Esophagus squamous epithelium (tissue), 5 donors: Measurements from ENCODE around the gene PLEK2. TPM values are rescaled to one million over a fixed set of nuclear protein-coding genes. Genes with fewer than 3 reads are reported as not detected.

Experiments
- DNase-seq: peaks from one replicate; lab custom pipeline; 2025; lab: John Stamatoyannopoulos, UW
- H3K27ac ChIP-seq, 4 donors: fragments of 200-600 bp; sonication (generic); one replicate each; pipeline ENCODE4 v1.5.1; 2016 to 2019; ENCODE audit warnings: mild to moderate bottlenecking in 1 of 4
- H3K27me3 ChIP-seq, 4 donors: fragments of 200-600 bp; sonication (generic); 1 replicate in 3 of 4; 2 replicates in 1 of 4; pipeline versions ENCODE4 v1.5.1 to v1.6.0; 2017 to 2021; ENCODE audit warnings: antibody characterized with exemption in 1 of 4
- H3K36me3 ChIP-seq, 3 donors: fragments of 200-600 bp; sonication (generic); one replicate each; pipeline ENCODE4 v1.5.1; 2016 to 2019
- H3K4me1 ChIP-seq, 3 donors: fragments of 200-600 bp; sonication (generic); one replicate each; pipeline ENCODE4 v1.5.1; 2017 to 2019
- H3K4me3 ChIP-seq, 4 donors: fragments of 200-600 bp; sonication (generic); 1 replicate in 3 of 4; 2 replicates in 1 of 4; pipeline ENCODE4 v1.5.1; 2016 to 2019; ENCODE audit warnings: mild to moderate bottlenecking in 2 of 4, moderate library complexity in 1 of 4
- H3K9me3 ChIP-seq, 3 donors: fragments of 200-600 bp; sonication (generic); one replicate each; pipeline ENCODE4 v1.5.1; 2016 to 2019
- POLR2A ChIP-seq, 4 donors: fragments of 450-650 bp; IDR thresholded peaks; one replicate each; pipeline ENCODE4 v1.6.1; 2017; ENCODE audit warnings: antibody characterized with exemption in 4 of 4, mild to moderate bottlenecking in 4 of 4, moderate library complexity in 3 of 4
- WGBS, 2 donors: methylation state at CpG; one replicate each; pipeline ENCODE4 v1.1.5; 2018; 5-methylcytosine and 5-hydroxymethylcytosine counted together
- intact Hi-C: fragments of 100-400 bp; cut with DNase I; formaldehyde crosslinking; loops from one replicate; pipeline ENCODE4 v1.15.0; 2022
- total RNA-seq, 4 donors: library from RNA; depleted of rRNA; stranded (reverse); fragments of >200 nt; gene quantifications; one replicate each; pipeline ENCODE4 v1.1.0, GENCODE V29; 2016
- TF ChIP-seq, protein P1 (sequence below), 6 experiments: fragments of 450-650 bp in 4 of 6; fragments of 200-600 bp in 2 of 6; sonication (generic) in 2 of 6; IDR thresholded peaks; one replicate each; pipeline ENCODE4 v1.5.1; 2016 to 2019; ENCODE audit warnings: antibody characterized with exemption in 6 of 6, mild to moderate bottlenecking in 4 of 6, moderate library complexity in 4 of 6
- donor health status: DM: yes; HTN: yes; CAD: no.

Gene PLEK2
- total RNA-seq, 4 donors from 2014 or later, result 7.6 to 19.9 (median 13.1) TPM

DNA sequence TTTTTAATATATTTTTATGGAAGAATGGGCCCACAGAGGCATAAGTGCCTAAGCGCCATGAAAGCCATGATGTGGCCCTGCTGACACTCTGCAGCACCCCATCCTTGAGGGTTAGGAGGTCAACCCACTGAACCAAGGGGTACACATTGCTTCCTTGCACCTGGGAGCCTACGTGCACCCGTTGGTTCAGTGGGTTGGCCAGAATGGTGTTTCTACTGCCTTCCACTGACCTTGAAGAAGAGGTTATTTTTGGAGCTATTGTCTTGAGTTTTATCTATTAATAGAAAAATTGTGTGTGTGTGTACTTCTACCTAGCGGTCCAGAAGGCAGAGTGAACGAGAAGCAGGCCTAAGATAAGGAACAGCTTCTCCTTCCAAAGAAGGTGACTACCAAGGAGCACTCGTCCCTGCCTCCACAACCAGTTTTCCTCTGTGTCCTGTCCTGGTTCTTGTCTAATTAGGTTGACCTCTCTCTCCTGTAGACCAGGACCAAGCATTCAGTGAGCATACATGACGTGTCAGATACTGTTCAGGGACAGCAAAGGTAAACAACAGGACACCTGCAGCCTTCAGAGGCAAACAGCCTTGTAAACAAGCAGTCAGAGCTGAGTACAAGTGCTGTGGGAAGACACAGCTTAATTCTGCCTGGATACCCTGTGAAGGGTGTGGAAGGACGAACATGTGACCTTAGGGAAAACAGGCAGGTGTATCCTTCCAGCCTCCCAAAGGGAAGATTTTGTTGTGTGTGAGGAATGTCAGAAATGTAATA is 30.4 kb upstream of the PLEK2 start:
- TF ChIP-seq, protein P1, sequence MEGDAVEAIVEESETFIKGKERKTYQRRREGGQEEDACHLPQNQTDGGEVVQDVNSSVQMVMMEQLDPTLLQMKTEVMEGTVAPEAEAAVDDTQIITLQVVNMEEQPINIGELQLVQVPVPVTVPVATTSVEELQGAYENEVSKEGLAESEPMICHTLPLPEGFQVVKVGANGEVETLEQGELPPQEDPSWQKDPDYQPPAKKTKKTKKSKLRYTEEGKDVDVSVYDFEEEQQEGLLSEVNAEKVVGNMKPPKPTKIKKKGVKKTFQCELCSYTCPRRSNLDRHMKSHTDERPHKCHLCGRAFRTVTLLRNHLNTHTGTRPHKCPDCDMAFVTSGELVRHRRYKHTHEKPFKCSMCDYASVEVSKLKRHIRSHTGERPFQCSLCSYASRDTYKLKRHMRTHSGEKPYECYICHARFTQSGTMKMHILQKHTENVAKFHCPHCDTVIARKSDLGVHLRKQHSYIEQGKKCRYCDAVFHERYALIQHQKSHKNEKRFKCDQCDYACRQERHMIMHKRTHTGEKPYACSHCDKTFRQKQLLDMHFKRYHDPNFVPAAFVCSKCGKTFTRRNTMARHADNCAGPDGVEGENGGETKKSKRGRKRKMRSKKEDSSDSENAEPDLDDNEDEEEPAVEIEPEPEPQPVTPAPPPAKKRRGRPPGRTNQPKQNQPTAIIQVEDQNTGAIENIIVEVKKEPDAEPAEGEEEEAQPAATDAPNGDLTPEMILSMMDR (IDR thresholded peaks at IDR 0.05), result no peak
- no peak for TF ChIP-seq POLR2A (IDR thresholded peaks at IDR 0.05)
- Histone ChIP-seq H3K36me3 (no peaks in the 10 kb centered on the region), H3K27me3 (no peaks in the 10 kb centered on the region), H3K4me3 (no peak overlapping the region), H3K4me1 (peaks cover 0 to 23% (median 4%) of the 10 kb centered on the region in 3 donors), H3K27ac (no peak overlapping the region), H3K9me3 (no peaks in the 10 kb centered on the region)
- no peak for DNase-seq
- WGBS, 2 donors, result 78 to 87% methylated on average over 7 of the region's 8 CpGs
- intact Hi-C loops, result no loop called here

DNA sequence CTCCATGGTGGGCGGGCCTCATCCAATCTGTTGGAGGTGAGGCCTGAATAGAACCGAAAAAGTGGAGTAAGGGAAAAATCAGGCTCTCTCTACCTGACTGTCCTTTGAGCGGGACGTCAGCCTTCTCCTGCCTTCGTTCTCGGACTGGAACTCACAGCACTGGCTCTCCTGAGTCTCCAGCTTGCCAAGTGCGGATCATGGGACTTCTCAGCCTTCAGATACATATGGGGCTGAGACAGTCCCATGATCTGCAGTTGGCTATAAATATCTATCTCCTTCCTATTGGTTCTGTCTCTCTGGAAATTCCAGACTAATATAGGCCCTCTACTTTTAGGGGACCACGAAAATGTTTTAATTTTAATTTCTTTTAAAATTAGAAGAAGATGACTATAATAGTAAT is 29.7 kb upstream of the PLEK2 start:
- Histone ChIP-seq H3K4me1 (peaks cover 0 to 18% (median 4%) of the 10 kb centered on the region in 3 donors), H3K4me3 (no peak overlapping the region), H3K27ac (no peak overlapping the region), H3K9me3 (no peaks in the 10 kb centered on the region), H3K36me3 (no peaks in the 10 kb centered on the region), H3K27me3 (no peaks in the 10 kb centered on the region)
- intact Hi-C loops, result no loop called here
- TF ChIP-seq POLR2A (IDR thresholded peaks at IDR 0.05), result no peak
- TF ChIP-seq, protein P1 (IDR thresholded peaks at IDR 0.05), result no peak
- no peak for DNase-seq
- 82 to 89% methylated on average over 6 to 8 of the region's 8 CpGs for WGBS, 2 donors

DNA sequence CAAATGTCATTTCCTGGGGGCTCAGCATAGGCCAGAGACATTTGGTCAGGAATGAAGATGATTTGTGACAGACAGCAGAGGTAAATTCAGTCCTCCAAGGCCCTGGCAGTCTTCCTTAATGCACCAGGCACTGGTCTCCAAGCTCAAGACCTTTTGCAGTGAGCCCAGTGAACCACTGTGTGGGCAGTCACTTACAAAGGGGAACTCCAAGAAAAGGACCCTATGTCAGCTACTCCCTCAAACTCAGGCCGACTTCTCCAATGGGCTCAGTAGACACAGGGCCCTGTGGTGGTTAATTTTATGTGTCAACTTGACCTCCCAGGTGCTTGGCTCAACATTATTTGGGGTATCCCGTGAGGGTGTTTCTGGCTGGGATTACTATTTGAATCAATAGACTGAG is 29.3 kb upstream of the PLEK2 start:
- Histone ChIP-seq H3K9me3 (no peaks in the 10 kb centered on the region), H3K27me3 (no peaks in the 10 kb centered on the region), H3K4me1 (peaks cover 0 to 14% (median 4%) of the 10 kb centered on the region in 3 donors), H3K36me3 (no peaks in the 10 kb centered on the region), H3K27ac (no peak overlapping the region), H3K4me3 (no peak overlapping the region)
- no peak for DNase-seq
- intact Hi-C loops, result no loop called here
- WGBS, 2 donors, result 77 to 85% methylated on average over 2 of the region's 2 CpGs
- TF ChIP-seq, protein P1 (IDR thresholded peaks at IDR 0.05), result no peak
- TF ChIP-seq POLR2A (IDR thresholded peaks at IDR 0.05), result no peak

DNA sequence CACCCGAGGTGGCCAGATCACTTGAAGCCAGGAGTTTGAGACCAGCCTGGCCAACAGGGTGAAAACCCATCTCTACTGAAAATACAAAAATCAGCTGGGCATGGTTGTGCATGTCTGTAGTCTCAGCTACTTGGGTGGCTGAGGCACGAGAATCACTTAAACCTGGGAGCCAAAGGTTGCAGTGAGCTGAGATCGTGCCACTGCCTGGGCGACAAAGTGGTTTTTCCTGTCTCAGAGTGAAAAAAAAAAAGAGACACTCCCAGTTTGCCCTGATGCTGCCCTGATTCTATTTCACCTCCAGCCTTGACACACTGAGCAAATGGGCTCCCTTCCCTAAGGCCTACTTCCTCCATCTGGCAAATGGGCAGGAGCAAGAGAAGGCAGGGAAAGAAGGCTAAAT is 28.5 kb upstream of the PLEK2 start:
- Histone ChIP-seq H3K9me3 (no peaks in the 10 kb centered on the region), H3K4me1 (peaks cover 0 to 13% (median 4%) of the 10 kb centered on the region in 3 donors), H3K27me3 (peaks cover 0 to 4% (median 0%) of the 10 kb centered on the region in 4 donors), H3K4me3 (no peak overlapping the region), H3K36me3 (no peaks in the 10 kb centered on the region), H3K27ac (peak overlapping the region in 2 of 4 donors; percentile 43 to 44)
- WGBS, 2 donors, result 31 to 42% methylated on average over 3 of the region's 4 CpGs
- no peak for TF ChIP-seq POLR2A (IDR thresholded peaks at IDR 0.05)
- TF ChIP-seq, protein P1 (IDR thresholded peaks at IDR 0.05), result no peak
- no peak for DNase-seq
- intact Hi-C loops, result no loop called here

DNA sequence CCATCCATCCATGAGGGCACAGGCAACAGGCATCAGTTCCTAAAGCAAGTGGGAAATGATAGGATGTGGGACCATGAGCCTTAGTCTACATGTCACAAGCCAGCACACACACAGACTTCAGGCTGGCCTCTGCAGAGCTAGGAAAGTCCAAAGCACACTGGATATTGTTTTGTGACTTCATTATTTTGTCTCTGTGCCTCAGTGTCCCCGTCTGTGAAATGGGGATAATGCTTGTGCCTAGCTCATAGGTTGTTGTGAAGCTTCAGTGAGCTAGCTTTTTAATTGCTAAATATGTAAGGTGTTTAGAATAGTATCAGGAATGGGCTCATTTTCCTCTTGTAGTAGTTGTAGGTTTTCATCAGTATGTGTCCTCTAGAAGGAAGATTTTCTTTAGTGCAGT is 27.0 kb upstream of the PLEK2 start:
- H3K36me3 ChIP-seq, result no peaks in the 10 kb centered on the region
- TF ChIP-seq, protein P1 (IDR thresholded peaks at IDR 0.05), result no peak
- TF ChIP-seq POLR2A (IDR thresholded peaks at IDR 0.05), result no peak
- H3K27ac ChIP-seq, result no peak overlapping the region
- no peaks in the 10 kb centered on the region for H3K9me3 ChIP-seq
- 76 to 90% methylated on average over 1 of the region's 1 CpG for WGBS, 2 donors
- H3K4me1 ChIP-seq, result peaks cover 0 to 13% (median 4%) of the 10 kb centered on the region in 3 donors
- DNase-seq, result no peak
- no peak overlapping the region for H3K4me3 ChIP-seq
- intact Hi-C loops, result no loop called here
- H3K27me3 ChIP-seq, result peaks cover 0 to 4% (median 0%) of the 10 kb centered on the region in 4 donors
